Cardiac septum (tissue), 1 donor: ENCODE data around the gene NARS2. TPM values are rescaled to one million over a fixed set of nuclear protein-coding genes. Genes with fewer than 3 reads are reported as not detected.
A peak's percentile ranks its signal among the peaks of the same experiment; 100 is the strongest.

Experiments used
- DNase-seq: peaks from one replicate; pipeline ENCODE4 v3.0.0-alpha.2; 2020; ENCODE audit warnings: low spot score
- intact Hi-C: fragments of 100-400 bp; cut with DNase I; formaldehyde crosslinking; loops from one replicate; pipeline ENCODE4 v1.14.0; 2022
- total RNA-seq: library from RNA; stranded (reverse); fragmentation: NEBNext Ultra II Directional; extraction: Animal tissue kit (Norgen Biotek cat#: 25700); gene quantifications from one replicate; pipeline ENCODE4 v1.2.1, GENCODE V29; 2021
- donor health status: DM: no; HTN: no; CAD: no.

Gene NARS2
- total RNA-seq, 1 donor from 2014 or later = 9.9 TPM

DNA sequence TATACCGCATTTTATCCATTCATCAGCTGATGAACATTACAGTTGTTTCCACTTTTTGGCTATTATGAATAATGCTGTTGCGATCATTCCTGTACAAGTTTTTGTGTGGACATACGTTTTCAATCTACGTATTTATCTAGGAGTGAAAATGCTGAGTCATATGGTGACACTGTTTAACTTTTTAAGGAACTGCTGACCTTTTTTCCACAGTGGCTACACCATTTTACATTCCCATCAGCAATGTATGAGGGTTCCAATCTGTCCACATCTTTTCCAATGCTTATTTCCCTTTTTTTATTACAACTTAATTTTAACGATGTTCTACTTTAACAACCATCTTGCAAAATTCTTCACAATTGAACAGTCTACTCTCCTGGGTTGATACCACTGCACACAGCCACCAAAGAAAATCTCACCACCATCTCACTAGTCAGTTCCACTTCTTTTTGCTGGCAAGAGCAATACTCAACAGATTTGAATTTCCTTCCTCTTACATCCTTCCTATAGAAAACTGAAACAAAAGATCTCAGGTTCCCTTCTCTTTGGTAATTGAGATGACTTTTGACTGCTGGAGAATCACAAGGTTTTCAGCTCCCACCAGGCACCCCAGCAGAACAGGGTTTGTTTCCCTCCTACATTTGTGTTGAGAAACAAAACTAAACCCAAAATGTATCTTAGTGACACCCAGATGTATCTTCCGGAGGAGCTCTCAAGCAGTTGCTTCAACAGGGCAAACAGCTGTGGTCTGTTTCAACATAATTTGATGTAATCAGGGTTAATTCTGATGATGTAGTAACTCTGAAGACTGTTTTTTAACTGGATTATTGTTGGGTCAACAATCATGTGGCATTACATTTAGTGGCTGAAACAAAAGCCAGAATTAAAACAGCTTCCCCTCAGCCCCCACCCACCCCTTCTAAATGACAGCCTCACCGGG, 150.1 kb downstream of the NARS2 start:
- intact Hi-C loops = no loop called here
- DNase-seq = no peak

DNA sequence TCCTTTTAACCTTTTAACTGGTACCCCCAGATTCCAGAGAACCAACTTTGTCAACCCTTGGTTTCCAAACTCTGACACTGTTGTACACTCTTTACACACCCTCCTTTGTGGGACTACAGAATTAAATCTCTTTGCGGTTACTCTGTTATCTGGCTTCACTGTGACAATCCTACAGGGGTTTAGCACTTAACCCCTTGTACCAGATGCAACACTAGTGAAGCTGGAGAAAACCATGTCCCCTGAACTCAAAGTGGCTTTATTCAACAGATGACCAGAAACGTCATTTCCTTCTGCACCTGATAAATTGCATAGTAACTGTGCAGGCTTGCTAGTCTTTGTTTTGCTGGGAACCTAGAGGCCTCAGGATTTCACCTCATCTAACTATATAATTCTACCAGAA, 151.4 kb downstream of the NARS2 start:
- DNase-seq = no peak
- intact Hi-C loops = no loop called here

DNA sequence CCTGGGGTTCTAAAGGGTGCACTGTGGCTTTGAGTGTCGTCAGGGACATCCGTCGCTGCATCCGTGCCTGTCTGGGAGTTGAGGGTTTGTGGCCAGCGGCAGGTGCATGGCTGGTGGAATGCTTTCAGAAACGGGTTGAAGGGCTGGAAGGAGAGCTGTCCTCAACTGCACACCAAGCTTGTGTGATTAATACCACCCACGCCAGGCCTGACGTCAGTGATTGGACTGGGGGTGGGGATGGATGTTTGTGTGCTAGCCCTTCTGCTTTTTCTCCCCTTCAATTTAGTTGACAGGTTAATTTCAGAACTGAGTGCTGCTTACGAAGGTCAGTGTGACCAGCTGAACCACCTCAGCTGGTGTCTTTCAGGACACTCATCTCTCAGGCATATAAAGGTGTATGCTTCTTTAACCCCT, 153.9 kb downstream of the NARS2 start:
- peak; percentile 81 for DNase-seq

DNA sequence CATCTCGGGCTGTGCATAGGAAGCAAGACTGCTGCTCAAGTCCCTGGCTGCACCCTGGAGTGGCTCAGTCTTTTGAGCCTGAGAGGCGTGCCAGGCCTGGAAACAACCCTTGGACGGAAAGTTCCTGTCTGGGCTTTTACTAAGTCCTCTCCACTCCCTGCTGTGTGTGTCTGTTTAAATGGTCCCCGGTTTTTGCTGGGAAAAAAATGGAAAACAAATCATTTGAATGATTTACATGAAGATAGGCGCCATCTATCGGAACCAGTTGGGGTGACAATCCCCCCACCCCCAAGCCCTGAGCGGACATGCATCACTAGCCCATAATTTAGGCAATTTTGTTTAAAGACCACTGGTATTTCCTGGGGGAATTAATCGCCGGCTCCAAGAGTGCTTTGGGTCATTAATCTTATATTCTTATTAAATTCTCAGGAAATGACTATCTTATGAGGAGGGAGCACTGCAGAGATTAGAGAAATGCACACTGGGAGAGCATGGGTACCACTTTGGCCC, 154.4 kb downstream of the NARS2 start:
- peak; percentile 81 for DNase-seq
- intact Hi-C loops = loop anchor here (2.0 kb wide), 1 partner anchor 192 kb away; no protein-coding TSS in a partner anchor

More for the DNA sequence above, 153.9 kb downstream of the NARS2 start:
- intact Hi-C loops = loop anchor here (2.0 kb wide), 1 partner anchor 192 kb away; no protein-coding TSS in a partner anchor

DNA sequence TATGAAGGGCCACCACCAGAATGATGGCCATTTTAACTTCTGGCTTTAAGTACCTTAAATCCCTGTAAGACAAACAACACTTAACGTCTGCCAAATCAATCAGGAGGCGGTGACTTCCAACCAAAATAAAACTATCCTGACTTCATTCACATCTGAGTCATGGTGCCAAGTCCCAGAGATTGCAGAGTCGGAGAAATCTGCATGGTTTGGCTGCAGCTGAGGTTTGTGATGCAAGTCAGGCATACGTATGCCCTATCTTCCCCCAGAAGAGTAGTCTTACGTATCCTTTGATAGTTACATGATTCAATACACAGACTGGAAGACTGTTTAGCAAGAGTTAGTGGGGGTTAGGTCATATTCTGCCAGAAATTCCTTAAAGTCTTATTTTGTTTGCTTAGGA, 155.3 kb downstream of the NARS2 start:
- DNase-seq = no peak

DNA sequence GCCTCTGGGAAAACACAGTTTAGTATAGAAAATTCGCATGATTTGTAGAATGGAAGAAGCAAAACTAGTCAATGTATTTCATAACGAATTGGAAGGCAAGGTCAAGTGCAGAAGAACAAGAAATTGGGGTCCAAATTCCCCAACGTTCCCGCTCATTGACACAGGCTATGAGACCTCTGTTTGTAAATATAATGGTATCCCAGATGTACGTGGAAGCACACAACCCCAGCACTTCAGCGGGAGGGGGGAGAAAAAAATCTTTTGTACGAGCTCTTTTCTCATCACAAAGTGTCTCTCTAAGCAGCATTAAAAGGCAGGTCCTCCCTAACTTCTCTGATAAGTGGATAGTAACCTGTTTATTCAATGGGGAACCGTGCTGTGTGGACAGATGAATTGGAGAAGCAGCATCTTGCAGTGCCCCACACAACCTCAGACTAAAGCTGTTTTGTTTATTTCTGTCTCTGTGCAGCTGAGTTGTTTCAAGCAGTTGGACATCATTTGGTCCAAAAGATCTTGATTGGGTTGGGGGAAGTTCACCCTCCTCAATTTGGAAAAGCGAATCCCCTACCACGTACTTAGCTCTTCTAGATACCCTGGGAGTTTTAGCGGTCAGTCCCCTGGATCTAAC, 156.0 kb downstream of the NARS2 start:
- DNase-seq = no peak
- intact Hi-C loops = loop anchor here (5.0 kb wide), 5 partner anchors 66 to 281 kb away; partner anchors contain the start of gene ALG8

More for the DNA sequence above, 155.3 kb downstream of the NARS2 start:
- intact Hi-C loops = loop anchor here (5.0 kb wide), 5 partner anchors 67 to 282 kb away; partner anchors contain the start of gene ALG8

DNA sequence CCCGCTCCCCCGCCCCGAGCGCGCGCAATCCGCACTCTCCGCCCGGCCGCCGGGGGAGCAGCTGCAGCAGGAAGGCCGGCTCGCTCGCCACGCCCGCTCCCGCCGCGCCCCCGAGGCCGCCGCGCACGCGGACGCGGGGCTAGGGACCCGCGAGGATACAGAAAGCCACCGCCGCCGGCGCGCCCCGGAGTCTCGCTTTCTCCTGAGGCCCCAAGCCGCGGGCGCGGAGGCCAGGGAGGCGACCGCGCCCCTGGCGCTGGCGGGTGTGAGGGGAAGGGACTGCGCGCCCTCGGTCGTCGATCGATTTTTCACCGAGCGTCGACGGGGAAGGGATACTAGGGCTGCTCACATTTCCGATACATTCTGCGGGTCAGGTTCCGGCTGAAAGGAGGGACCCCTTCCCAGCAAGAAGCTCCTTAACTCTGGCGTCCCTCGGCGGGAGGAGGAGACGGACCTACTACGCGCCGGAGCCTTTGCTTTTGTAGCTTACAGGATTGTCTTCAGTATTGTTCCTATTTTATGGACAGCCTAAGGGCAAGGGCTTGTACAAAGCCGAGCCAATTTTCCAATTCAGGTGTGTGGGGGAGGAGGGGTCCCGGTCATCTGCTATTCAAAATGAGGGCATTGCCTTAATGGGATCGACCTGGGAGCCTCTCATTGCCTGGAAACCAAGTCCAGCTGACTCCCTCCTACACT, 156.6 kb downstream of the NARS2 start:
- intact Hi-C loops = loop anchor here (5.0 kb wide), 5 partner anchors 66 to 281 kb away; partner anchors contain the start of gene ALG8
- DNase-seq = peak; percentile 93

DNA sequence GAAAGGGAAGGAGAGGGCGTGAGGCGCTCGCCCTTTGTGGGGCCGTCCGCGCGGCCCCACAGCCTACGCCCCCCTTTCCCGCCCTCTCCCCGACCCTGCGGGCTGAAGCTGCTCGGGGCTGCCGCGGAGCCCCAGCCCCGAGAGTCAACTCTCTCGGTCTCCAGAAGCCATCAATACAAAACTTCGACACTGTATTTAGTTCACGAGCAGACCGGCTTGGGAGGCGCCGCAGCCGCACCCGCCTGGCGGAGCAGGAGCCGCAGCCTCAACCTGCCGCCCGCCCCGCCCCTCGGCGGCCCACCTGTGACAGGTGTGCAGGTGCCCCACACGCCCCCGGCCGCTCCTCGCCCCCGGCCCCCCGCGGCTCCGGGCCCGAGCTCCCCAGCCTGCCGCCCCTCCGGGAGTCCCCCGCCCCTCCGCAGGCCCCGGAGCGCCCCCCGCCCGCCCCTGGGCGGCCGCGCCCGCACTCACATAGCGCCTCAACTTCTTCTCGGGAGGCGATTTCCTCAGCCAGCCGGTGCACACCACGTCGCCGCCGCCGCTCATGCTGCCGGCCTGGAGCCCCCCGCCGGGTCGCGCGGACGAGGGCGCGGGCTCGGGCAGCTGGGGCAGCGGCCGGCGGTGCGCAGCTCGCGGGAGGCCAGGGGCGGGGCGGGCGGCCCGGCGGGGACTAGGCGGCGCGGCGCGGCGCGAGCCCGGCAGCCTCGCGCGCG, 157.3 kb downstream of the NARS2 start, which contains the start of gene GAB2:
TSS of gene GAB2 (minus strand) at position 646 of the 713 bp plus-strand sequence. CDS start at position 546, 100 bp downstream.
- intact Hi-C loops = loop anchor here (5.0 kb wide), 5 partner anchors 65 to 280 kb away; partner anchors contain the start of gene ALG8
- DNase-seq = no peak

DNA sequence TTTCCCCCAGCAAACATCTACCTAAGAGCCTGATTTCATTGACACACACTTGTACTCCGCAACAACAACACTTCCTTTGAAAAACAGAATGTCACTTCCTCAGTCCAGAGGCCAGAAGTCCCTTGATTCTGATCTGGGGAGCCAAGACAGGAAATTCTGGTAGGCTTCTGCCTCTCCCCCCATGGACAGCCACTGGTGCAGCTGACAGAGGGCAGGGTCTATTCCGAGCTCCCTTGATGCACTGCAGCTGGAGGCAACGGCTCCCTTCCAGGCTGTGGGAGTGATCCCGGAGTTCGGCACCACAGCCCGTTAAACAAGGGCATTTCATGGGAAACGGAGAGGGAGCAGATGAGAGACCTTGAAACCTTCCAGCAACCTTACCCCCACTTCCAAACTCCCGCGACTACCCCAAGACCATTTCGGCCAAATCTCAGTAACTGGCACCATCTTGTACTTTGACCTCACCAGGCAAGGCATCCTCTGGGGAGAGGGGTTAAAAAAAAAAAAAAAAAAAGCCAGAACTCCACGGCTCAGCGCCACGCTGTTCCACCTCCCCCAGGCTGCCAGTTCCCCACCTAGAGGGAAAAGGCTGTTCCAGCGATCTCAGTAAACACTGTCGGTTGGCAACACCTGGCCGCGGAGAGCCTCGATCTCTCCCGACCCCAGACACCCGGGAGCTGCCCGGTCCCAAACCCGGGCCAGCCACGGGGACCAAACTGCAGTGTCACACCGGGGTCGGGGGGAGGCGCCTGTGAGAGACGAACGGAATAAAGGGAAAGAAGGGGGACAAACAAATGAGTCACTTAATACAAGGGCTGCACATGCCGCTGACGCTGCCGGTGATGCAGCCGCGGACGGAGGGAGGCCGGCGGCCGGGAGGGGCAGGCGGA, 158.1 kb downstream of the NARS2 start:
- intact Hi-C loops = loop anchor here (5.0 kb wide), 5 partner anchors 64 to 279 kb away; partner anchors contain the start of gene ALG8
- peak; percentile 93 for DNase-seq

DNA sequence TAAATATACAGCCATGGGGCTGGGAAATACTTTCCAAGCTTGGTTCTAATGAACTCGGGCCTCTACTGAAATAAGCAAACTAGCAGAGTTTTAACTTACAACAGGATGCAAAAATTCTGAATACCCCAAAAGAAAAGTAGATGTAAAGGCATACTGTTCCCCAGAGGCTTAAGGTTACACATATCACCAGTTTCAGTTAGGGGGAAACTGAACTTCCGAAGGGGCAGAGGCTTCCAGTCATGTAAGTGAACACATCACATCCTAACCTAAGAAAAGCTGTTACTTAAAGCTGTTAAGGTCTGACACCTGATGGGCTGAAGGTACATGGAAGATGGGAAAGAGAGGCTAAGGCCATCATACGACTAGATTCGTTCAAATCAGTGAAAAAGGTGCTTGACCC, 159.3 kb downstream of the NARS2 start:
- intact Hi-C loops = loop anchor here (5.0 kb wide), 5 partner anchors 63 to 278 kb away; partner anchors contain the start of gene ALG8
- no peak for DNase-seq

DNA sequence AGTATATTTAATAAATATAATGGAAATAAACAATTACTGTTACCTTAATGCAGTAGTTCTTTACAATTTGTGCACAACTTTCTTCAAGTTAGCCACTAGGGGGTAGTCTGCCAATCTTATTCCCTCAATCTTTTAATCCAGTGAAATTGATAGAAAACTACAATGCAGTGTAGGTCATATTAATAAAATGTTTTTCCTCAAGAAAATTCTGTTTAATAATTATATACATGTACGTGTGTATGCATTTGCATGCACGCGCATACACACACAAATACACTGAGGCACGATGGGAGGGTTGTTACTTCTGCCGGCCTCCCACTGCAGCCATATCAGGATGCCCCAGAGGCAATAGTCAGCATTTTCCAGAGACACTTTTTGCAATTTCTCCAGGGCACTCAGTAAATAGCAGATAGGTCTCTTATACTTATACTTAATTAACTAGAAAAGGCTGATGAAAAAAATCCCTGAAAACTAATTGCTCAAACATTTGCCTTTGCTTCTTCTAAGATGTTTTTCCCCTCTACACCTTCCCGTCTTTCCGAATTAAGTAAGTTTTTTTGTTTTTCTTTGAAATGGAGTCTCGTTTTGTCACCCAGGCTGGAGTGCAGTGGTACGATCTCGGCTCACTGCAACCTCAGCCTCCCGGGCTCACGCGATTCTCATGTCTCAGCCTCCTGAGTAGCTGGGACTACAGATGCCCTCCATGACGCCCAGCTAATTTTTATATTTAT, 160.2 kb downstream of the NARS2 start:
- no peak for DNase-seq
- intact Hi-C loops = loop anchor here (5.0 kb wide), 5 partner anchors 62 to 277 kb away; partner anchors contain the start of gene ALG8

DNA sequence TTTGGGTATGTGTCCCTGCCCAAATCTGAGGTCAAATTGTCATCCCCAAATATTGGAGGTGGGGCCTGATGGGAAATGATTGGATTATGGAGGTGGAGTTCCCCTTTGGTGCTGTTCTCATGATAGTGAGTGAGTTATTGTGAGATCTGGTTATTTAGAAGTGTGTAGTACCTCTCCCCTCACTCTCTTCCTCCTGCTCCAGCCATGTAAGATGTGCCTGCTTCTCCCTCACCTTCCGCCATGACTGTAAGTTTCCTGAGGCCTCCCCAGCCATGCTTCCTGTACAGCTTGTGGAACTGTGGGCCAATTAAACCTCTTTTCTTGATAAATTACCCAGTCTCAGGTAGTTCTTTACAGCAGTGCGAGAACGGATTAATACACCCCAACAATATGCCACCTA, 166.0 kb downstream of the NARS2 start:
- DNase-seq = no peak
- intact Hi-C loops = no loop called here

DNA sequence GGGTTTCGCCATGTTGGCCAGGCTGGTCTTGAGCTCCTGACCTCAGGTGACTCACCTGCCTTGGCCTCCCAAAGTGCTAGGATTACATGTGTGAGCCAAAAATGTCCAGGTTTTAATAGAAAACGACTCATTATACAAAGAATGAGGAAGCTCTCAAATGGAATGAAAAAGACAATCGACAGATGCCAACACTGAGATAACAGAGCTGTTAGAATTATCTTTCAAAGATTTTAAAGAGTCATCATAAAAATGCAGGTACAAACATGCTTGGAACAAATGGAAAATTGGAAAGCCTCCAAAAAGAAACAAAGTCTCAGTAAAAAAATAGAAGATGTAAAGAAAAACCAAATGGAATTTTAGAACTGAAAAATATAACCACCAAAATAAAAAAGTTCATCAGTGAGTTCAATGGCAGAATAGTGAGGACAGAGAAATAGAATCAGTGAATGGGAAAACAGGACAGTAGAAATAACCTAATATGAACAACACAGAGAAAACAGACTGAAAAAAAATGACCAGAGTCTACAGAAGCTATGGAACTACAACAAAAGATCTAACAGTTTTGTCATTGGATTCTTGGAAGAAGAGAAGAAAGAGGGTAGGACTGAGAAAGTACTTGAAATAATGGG, 168.0 kb downstream of the NARS2 start:
- intact Hi-C loops = no loop called here
- no peak for DNase-seq

DNA sequence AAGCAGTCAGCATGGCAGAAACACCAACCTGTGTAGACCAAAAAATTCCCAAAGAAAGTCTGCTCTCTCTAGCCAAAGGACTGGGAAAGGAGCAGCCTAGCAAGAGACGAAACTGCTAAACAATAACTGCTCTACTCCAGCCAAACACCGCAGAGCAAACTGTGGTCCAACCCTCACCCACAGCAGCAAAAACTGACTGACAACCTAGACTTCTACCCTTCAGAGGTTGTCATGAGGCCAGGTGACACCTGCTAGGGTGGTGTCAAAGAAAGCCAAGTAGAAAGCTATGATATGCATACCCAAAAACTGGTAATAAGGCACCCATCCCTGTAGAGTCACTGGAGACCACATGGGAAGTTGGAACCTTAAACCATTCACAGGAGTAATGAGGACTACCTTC, 168.9 kb downstream of the NARS2 start:
- intact Hi-C loops = no loop called here
- no peak for DNase-seq

DNA sequence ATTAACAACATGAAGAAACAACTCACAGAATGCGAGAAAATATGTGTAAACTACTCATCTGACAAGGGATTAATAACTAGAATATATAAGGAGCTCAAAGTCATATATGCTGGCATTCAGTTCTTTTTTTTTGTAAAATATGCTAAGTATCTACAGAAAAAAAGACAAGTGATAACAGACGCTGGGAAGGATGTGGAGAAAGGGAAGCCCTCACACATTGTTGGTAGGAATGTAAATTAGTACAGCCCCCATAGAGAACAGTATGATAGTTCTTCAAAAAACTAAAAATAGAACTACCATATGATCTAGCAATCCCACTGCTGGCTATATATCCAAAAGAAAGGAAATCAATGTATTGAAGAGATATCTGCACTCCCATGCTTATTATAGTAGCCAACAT, 170.9 kb downstream of the NARS2 start:
- intact Hi-C loops = no loop called here
- no peak for DNase-seq

DNA sequence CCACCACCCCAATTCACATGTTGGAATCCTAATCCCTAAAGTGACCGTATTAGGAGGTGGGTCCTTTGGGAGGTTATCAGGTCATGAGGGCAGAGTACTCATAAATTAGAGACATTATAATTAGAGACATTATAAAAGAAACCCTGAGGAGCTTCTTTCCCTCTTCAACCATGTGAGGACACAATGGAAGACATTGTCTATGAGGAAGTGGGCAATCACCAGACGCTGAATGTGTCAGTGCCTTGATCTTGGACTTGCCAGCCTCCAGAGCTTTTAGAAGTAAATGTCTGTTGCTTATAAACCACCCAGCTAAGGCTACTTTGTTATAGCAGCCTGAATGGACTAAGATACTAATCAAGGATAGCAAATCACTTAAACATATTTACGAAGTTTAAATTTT, 171.8 kb downstream of the NARS2 start:
- intact Hi-C loops = no loop called here
- no peak for DNase-seq

DNA sequence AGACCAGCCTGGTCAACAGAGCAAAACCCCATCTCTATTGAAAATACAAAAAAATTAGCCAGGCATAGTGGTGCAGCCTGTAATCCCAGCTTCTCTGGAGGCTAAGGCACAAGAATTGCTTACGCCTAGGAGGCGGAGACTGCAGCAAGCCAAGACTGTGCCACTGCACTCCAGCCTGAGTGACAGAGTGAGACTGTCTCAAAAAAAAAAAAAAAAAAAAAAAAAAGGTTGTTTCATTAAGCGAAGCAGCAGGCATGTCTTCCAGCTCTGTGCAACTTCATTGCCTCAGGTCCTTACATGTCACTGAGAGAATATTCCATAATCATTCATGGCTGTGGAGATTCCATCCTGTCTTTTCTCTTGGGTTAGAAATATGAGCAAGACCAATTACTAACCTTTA, 174.0 kb downstream of the NARS2 start:
- DNase-seq = no peak
- intact Hi-C loops = no loop called here
